NK-92 treated with Interleukin-12 subunit alpha and Interleukin-12 subunit beta, amount 100 ng/mL, for 24 hours (cell line): ENCODE measurements around the gene PLD1.
"Not testable (repeated sequence)": the region's sequence is repeated elsewhere in the genome, so short reads cannot be mapped to it uniquely, and the experiment has no call there.

Experiments used
- DNase-seq: peaks from one replicate; lab custom pipeline; 2025; lab: John Stamatoyannopoulos, UW

PLD1 gene

DNA sequence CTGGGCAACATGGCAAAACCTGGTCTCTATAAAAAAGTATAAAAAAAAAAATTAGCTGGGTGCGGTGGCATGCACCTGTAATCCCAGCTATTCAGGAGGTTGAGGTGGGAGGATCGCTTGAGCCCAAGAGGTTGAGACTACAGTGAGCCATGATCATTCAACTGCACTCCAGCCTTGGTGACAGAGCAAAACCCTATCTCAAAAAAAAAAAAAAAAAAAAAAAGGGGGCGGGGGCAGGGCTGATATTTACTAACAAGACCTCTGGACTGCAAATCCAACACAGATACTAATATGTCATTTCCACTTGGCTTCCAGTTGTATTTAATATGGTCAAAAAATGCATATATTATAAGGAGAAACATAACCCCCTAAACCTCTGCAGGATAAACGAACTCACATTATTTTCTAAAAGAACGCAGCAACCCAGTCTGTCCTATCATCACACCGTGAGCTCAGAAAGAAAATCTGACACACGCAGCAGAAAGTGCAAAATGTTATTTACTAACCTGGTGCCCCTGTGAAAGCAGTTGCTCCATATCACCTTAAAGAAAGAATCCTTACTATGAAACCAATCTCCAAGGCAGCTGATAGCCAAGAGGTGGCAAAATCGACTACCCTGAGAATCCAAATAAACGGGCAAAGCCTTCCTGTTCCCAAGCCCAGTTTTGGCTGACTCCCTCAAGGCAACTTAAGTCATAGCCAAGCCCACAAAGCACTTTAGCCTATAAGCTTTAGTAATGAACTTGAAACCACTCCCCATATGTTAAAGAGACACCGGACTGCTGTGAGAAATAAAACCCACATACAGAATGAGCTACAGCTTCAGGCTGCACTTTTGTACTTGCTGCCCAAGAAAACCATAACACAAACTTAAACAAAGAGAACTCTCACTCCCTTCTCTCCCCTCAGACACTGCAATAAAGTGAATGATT lies 39.3 kb downstream of the PLD1 start:
- no peak for DNase-seq

- DNase-seq, result no peak
Observed at GRCh38 chr3:171769461-171769860, 40.8 kb downstream of the PLD1 start.

DNA sequence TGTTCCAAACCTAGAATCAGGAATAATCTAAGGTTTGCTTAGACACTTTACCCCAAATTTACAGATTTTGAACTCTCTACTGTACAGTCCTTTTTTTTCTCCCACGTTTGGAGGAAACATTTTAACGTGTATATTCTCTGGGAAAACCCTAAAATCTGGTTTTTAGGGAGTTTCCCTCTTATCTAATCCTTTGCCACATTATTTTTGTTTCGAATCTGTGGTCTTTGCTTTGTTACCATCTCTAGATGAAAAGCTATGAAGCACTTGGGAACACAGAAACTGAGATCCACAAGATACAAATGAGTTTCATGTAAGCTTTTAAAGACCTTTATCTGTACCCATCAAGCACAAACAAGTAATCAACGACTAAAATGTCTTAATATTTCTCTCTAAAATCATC lies 41.3 kb downstream of the PLD1 start:
- no peak for DNase-seq

DNA sequence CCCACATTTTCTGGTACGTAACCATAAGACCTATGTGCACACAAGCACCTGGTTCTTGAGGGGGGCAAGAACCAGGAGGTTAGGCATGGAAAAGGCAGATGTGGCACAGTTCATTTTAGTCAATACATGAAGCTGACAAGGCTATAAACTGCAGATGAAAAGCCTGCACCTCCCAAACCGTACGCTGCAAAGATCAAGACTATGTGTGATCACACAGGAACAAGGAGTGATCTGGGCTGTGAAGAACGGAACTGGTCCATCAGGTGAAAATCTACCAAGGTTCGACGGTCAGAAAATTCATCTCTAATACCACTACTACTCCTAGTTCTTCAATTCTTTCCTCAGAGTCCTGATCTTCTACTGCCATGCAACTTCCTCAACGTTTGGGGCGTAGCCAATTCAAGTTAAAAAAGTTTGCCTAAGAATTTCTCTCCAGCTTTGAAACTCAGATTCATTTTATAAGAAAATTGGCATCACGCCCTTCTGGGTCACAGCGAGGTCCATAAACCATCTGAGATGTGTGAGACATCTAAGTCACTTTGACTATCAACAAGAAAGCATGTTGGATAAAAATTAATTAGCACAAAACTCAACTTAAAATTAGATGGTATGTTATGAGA lies 41.9 kb downstream of the PLD1 start:
- DNase-seq, result no peak

DNA sequence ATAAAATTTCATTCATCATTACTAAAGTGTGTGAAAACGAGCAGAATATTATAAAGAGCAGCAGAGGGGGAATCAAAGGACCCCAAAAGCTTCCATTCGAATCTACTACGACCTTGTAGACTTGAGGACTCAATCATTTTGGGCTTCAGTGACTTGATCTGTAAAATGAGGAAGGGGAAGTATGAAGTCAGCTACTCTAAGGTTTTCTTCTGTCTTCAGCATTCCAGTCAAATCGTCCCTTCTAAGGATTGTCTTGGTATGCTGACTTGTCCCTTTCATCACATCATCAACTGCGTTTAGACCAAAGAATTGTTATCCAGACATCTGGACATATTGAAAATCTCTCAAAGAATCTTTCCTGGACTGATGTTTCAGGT lies 44.8 kb downstream of the PLD1 start:
- DNase-seq, result no peak

GRCh38 chr3:171763392-171763791 lies 46.9 kb downstream of the PLD1 start:
- no peak for DNase-seq

GRCh38 chr3:171760477-171760876 lies 49.8 kb downstream of the PLD1 start:
- no peak for DNase-seq

DNA sequence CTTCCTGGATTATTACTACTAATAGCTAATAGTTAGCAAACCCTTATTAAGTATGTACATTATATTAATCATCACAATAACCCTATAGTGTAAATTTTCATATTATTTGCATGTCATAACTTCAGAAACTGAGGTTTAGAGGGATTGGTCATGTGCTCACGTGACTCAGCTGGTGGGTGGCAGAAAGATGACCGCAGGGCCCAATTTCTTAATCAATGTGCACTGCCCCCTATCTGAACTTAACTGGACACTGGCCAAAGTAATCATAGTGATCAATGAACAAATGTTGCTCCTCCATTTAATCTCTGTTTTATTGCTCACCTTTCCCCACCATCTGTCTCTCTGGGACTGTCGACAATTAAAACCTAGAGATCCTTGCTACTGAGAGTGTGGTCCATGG lies 52.2 kb downstream of the PLD1 start:
- DNase-seq, result no peak

GRCh38 chr3:171757361-171758034 lies 52.8 kb downstream of the PLD1 start:
- DNase-seq, result no peak

DNA sequence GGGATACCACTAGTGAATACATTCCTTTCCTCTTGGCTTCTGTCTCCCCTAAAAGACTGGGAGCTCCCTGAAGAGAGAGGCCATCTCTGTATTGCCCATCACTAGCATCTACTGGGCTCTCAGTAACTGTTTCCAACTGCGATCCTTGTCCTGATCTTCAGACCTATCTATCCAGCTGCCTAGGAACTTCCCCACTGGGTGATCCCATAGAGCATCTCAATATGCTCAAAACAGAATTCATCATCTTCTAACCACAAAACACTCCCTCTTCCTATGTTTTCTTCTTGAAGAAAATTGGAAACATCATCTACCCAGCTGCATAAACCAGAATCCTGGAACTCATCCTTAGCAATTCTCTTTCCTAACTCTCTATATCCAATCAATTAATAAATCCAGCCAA lies 54.6 kb downstream of the PLD1 start:
- DNase-seq, result no peak

DNA sequence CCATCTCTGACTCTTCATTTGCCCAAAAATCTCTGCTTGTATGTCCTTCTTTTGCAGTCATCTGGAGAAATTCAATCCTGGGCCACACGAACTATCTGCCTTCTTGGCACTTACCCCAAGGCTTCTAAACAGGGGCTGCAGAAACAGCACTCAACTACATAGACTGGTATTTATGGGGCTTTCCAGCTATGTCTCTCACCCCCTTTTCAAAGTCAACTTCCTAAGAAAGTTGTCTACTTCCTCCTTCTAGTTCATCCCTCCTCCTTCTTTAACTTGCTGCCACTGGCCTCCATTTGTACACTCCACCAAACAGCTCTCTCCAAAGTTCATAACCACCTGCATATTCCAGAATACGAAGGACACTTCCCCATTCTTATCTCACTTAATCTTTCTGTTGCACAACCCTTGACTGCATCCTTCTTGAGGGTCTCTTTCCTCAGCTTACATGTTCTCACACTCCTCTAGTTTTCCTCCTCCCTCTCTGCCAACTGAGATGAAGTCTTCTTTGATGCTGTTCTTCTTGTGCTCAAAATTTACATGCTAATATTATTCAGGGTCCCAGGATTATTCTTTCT lies 55.2 kb downstream of the PLD1 start:
- DNase-seq, result no peak

DNA sequence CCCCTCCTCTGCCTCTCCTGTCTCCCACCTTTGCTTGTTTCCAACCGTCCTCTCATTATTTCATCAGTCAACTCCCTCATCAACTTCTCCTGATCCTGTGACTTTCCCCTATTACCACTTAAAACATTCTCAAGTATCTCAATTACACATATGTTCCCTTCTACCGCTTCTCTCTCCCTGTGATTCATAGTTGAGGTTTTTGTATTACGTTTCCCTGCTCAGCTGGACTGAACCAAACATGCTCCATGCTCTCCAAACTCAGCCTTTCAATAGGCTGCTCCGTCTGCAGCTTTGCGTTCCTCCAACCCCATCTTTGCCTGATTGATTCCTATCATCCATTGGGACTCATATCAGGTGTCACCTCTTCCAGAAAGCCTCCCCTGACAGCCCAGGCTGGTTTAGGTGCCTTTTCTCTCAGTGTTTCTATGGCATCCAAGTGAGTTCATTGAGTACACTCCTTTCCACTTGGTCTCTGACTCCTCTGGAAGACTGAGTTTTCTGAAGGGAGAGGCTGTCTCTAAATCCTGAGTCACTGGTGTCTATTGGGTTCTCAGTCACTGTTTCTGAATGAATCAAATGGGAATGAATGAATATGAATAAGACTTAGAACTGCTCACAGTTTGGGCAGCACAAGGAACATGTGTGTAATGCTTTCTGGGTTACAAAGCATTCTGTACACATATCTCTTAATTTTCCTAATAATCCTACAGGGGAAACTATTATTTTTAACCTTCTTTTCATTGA lies 56.4 kb downstream of the PLD1 start:
- no peak for DNase-seq

DNA sequence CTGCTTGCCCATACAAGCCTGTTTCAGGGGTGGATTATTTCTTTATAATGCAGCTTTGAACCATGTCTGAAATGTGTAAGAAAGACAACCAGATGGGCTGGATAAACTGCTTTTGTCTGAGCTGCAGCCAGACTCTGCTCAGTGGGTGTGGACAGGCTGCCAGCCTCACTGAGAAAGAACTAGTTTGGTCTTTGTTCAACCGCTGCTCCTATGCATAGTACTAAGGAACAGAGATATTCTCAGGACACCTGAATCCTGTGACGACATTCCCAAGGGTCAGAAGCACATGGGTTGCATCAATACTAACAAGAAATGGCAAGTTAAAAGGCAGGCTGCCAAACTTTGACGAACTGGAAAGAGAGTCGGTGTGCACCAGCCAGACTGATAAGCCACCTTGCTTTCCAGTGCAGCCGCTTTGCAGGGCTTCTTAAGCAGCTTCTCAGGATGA lies 57.2 kb downstream of the PLD1 start:
- DNase-seq, result no peak

- no peak for DNase-seq
Observed at GRCh38 chr3:171752329-171752728, 58.0 kb downstream of the PLD1 start.

DNA sequence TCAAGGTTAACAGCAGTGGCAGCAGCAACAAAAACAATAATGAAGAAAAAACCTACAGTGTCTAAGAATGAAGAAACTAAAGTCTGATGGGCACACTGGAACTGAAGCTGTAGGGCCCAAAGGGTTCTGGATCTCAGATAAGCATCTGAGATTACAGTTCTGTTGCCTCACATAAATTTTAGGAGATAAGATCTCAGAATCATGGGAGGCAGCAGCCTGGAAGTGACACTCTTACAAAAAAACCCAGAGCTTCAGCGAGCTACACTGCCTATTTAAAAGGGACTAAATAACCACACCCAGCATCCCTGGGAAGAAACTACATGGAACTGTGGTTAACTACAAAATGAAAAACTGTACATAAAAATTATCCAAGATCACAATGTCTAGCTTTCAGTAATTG lies 61.2 kb downstream of the PLD1 start:
- no peak for DNase-seq

DNA sequence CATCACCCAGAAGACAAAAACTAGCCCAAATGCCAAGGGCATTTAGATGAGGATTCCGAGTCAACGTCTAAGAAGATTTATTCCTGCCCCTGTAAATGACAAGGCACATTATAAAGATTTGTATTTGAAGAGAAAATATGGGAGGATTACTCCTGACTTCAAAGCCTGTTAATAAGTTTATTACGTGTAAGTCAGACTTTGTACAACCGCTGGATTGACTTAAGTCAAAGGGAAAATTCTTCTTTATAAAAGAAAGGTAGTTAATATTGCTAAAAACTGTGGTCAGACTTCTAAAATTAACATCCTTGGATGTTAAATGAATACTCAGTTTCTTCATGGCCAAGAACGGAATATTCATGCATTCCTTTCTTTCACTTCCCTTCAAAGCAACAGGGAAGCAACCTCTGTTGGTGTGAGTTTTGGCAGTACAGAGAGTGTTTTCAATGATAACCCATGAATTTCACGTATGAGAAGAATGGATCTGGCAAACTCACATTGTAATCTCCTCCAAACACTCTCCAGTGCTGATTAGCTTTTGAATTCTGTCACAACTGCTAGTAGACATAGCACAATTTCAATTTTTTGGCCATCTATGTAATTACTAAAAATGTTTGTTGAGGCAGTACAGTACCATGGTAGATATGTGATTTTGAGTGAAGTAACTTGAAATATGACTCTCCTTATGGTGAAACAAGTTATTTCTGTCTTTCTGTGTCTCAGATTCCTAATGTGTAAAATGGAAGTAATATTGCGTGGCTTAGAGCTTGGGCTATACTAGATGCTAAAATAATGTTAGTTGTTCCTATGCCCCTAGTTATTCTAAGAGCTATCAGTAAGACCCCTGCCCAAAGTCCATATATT lies 62.0 kb downstream of the PLD1 start:
- DNase-seq, result no peak

DNA sequence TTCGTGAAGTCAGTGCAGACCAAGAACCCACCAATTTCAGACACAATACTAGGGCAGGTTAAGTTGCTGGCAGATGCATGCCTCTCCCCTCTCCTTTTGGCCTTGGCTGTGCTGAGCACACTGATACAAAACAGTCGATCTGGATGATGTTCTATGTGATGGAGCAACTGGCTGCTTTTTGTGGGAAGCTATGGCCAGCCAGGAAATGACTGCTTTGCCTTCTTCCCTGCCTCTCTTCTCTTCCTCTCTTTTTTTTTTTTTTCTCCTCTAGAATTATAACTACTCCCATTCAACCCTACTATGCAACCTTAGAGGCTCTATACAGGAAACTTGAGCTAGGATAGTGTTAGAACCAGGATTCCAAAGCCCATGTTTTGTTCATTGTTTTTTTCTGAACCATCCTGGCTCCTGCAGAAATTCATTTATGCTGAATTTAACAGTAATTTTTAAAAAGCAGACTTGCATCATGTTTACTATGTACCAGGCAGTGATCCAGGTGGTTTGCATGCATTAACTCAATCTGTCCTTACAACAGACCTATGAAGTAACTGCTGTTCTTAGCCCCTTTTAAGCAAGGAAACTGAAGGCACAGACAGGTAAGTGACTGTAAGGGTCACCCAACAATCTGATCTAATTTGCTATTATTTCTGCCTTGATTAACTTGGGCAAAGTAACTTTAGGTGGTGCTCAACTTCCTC lies 62.9 kb downstream of the PLD1 start:
- DNase-seq, result no peak

DNA sequence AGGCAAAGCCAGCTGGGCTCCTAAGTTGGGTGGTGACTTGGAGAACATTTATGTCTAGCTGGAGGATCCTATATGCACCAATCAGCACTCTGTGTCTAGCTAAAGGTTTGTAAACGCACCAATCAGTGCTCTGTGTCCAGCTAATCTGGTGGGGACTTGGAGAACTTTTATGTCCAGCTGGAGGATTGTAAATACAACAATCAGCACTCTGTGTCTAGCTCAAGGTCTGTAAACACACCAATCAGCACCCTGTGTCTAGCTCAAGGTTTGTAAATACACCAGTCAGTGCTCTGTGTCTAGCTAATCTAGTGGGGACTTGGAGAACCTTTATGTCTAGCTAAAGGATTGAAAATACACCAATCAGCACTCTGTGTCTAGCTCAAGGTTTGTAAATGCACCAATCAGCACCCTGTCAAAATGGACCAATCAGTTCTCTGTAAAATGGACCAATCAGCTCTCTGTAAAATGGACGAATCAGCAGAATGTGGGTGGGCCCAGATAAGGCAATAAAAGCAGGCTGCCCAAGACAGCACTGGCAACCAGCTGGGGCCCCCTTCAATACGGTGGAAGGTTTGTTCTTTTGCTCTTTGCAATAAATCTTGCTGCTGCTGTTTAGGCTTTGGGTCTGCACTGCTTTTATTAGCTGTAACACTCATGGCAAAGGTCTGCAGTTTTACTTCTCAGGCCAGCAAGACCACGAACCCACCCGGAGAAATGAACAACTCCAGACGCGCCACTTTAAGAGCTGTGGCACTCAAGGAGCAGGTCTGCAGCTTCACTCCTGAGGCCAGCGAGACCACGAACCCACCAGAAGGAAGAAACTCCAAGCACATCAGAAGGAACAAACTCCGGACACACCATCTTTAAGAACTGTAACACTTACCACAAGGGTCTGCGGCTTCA lies 63.7 kb downstream of the PLD1 start:
- not testable (repeated sequence) for DNase-seq
